SK-N-SH treated with all-trans-retinoic acid at 6 μM for 48 hours (cell line): ENCODE measurements around the gene OSM.

Source experiments
- RARB ChIP-seq: fragments of 250-450 bp; sonication (Bioruptor Pico); IDR thresholded peaks from 2 replicates; pipeline ENCODE4 v1.8.0; 2021; ENCODE audit warnings: mild to moderate bottlenecking, moderate library complexity
- TSHZ2 ChIP-seq: fragments of 250-450 bp; sonication (Bioruptor Pico); IDR thresholded peaks from 2 replicates; pipeline ENCODE4 v1.5.0; 2020; ENCODE audit warnings: mild to moderate bottlenecking, moderate library complexity
- ZFP3 ChIP-seq: fragments of 250-450 bp; sonication (Bioruptor Pico); IDR thresholded peaks from 2 replicates; pipeline ENCODE4 v1.5.0; 2020; ENCODE audit warnings: mild to moderate bottlenecking, moderate library complexity
- TF ChIP-seq, protein P1 (sequence below): fragments of 250-450 bp; sonication (Bioruptor Pico); IDR thresholded peaks from 2 replicates; pipeline ENCODE4 v1.8.0; 2021; ENCODE audit warnings: low read depth, mild to moderate bottlenecking, moderate library complexity, borderline replicate concordance
- TF ChIP-seq, protein P2 (sequence below): fragments of 250-450 bp; sonication (Bioruptor Pico); IDR thresholded peaks from 2 replicates; pipeline ENCODE4 v1.8.0; 2020; ENCODE audit warnings: mild to moderate bottlenecking, moderate library complexity, borderline replicate concordance

- TF ChIP-seq ZFP3 (no peak), RARB (CRISPR knock-in tag) (no peak), TSHZ2 (CRISPR knock-in tag) (no peak)
- TF ChIP-seq, protein P1, sequence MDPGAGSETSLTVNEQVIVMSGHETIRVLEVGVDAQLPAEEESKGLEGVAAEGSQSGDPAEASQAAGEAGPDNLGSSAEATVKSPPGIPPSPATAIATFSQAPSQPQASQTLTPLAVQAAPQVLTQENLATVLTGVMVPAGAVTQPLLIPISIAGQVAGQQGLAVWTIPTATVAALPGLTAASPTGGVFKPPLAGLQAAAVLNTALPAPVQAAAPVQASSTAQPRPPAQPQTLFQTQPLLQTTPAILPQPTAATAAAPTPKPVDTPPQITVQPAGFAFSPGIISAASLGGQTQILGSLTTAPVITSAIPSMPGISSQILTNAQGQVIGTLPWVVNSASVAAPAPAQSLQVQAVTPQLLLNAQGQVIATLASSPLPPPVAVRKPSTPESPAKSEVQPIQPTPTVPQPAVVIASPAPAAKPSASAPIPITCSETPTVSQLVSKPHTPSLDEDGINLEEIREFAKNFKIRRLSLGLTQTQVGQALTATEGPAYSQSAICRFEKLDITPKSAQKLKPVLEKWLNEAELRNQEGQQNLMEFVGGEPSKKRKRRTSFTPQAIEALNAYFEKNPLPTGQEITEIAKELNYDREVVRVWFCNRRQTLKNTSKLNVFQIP (CRISPR knock-in tag), result no peak
- TF ChIP-seq, protein P2, sequence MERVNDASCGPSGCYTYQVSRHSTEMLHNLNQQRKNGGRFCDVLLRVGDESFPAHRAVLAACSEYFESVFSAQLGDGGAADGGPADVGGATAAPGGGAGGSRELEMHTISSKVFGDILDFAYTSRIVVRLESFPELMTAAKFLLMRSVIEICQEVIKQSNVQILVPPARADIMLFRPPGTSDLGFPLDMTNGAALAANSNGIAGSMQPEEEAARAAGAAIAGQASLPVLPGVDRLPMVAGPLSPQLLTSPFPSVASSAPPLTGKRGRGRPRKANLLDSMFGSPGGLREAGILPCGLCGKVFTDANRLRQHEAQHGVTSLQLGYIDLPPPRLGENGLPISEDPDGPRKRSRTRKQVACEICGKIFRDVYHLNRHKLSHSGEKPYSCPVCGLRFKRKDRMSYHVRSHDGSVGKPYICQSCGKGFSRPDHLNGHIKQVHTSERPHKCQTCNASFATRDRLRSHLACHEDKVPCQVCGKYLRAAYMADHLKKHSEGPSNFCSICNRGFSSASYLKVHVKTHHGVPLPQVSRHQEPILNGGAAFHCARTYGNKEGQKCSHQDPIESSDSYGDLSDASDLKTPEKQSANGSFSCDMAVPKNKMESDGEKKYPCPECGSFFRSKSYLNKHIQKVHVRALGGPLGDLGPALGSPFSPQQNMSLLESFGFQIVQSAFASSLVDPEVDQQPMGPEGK (CRISPR knock-in tag), result no peak
These were observed 14.0 kb downstream of the OSM start for GRCh38 chr22:30252411-30253204.
